Nephron progenitor cell (in vitro differentiated cells): ENCODE measurements around the gene BCL11A.

Source experiments
- DNase-seq: peaks from one replicate; pipeline ENCODE4 v3.0.0; 2021
- H3K27ac Mint-ChIP-seq: 2 replicates; pipeline ENCODE4 v1.8.0; 2021; ENCODE audit warnings: mild to moderate bottlenecking, moderate library complexity, mixed read lengths
- H3K27me3 Mint-ChIP-seq: 2 replicates; pipeline ENCODE4 v1.8.0; 2021; ENCODE audit warnings: mild to moderate bottlenecking, low read depth, mixed read lengths; ENCODE audit not compliant: poor library complexity
- H3K36me3 Mint-ChIP-seq: 2 replicates; pipeline ENCODE4 v1.8.0; 2021; ENCODE audit warnings: low read depth, mixed read lengths
- H3K4me1 Mint-ChIP-seq: 2 replicates; pipeline ENCODE4 v1.8.0; 2021; ENCODE audit warnings: mixed read lengths
- H3K4me3 Mint-ChIP-seq: 2 replicates; pipeline ENCODE4 v1.8.0; 2021; ENCODE audit warnings: mild to moderate bottlenecking, moderate library complexity, mixed read lengths
- H3K9me3 Mint-ChIP-seq: 2 replicates; pipeline ENCODE4 v1.8.0; 2021; ENCODE audit warnings: mild to moderate bottlenecking, moderate library complexity, mixed read lengths
- CTCF ChIP-seq: fragments of 200-600 bp; sonication (generic); IDR thresholded peaks from 2 replicates; pipeline ENCODE4 v1.5.0; 2021; ENCODE audit warnings: antibody characterized with exemption

The BCL11A gene

GRCh38 chr2:60440079-60440766 is 113.2 kb downstream of the BCL11A start:
- H3K27ac Mint-ChIP-seq: no peak overlapping the region
- no peaks in the 10 kb centered on the region for H3K9me3 Mint-ChIP-seq
- H3K4me3 Mint-ChIP-seq: no peak overlapping the region
- H3K4me1 Mint-ChIP-seq: peaks cover 57% of the 10 kb centered on the region
- peaks cover 18% of the 10 kb centered on the region for H3K27me3 Mint-ChIP-seq
- H3K36me3 Mint-ChIP-seq: no peaks in the 10 kb centered on the region
- no peak for DNase-seq
- no peak for TF ChIP-seq CTCF

- TF ChIP-seq CTCF: peak; percentile 55
- no peak overlapping the region for H3K4me3 Mint-ChIP-seq
- peak; percentile 39 for DNase-seq
- no peaks in the 10 kb centered on the region for H3K36me3 Mint-ChIP-seq
- peaks cover 15% of the 10 kb centered on the region for H3K27me3 Mint-ChIP-seq
- no peak overlapping the region for H3K27ac Mint-ChIP-seq
- H3K4me1 Mint-ChIP-seq: peaks cover 64% of the 10 kb centered on the region
- no peaks in the 10 kb centered on the region for H3K9me3 Mint-ChIP-seq
Measured at GRCh38 chr2:60439219-60439974, 114.1 kb downstream of the BCL11A start.

- no peaks in the 10 kb centered on the region for H3K36me3 Mint-ChIP-seq
- no peak overlapping the region for H3K27ac Mint-ChIP-seq
- no peak overlapping the region for H3K4me3 Mint-ChIP-seq
- no peak for TF ChIP-seq CTCF
- no peaks in the 10 kb centered on the region for H3K9me3 Mint-ChIP-seq
- H3K4me1 Mint-ChIP-seq: peaks cover 67% of the 10 kb centered on the region
- peaks cover 15% of the 10 kb centered on the region for H3K27me3 Mint-ChIP-seq
- no peak for DNase-seq
Measured at GRCh38 chr2:60438653-60439052, 114.8 kb downstream of the BCL11A start.

GRCh38 chr2:60438131-60438530 is 115.3 kb downstream of the BCL11A start:
- Mint-ChIP-seq H3K9me3 (no peaks in the 10 kb centered on the region), H3K27ac (no peak overlapping the region), H3K27me3 (peaks cover 18% of the 10 kb centered on the region), H3K4me3 (peak overlapping the region; percentile 4), H3K4me1 (peaks cover 73% of the 10 kb centered on the region), H3K36me3 (no peaks in the 10 kb centered on the region)
- no peak for DNase-seq
- TF ChIP-seq CTCF: no peak

GRCh38 chr2:60437080-60437696 is 116.3 kb downstream of the BCL11A start:
- no peaks in the 10 kb centered on the region for H3K9me3 Mint-ChIP-seq
- peaks cover 17% of the 10 kb centered on the region for H3K27me3 Mint-ChIP-seq
- H3K27ac Mint-ChIP-seq: no peak overlapping the region
- no peak for DNase-seq
- peaks cover 79% of the 10 kb centered on the region for H3K4me1 Mint-ChIP-seq
- no peaks in the 10 kb centered on the region for H3K36me3 Mint-ChIP-seq
- TF ChIP-seq CTCF: no peak
- H3K4me3 Mint-ChIP-seq: no peak overlapping the region
